ENCODE results near the gene SAMSN1. TPM values are rescaled to one million over a fixed set of nuclear protein-coding genes. Genes with fewer than 3 reads are reported as not detected.

Gene SAMSN1
- total RNA-seq, 1 experiment from 2014 or later: 2.8 TPM

DNA sequence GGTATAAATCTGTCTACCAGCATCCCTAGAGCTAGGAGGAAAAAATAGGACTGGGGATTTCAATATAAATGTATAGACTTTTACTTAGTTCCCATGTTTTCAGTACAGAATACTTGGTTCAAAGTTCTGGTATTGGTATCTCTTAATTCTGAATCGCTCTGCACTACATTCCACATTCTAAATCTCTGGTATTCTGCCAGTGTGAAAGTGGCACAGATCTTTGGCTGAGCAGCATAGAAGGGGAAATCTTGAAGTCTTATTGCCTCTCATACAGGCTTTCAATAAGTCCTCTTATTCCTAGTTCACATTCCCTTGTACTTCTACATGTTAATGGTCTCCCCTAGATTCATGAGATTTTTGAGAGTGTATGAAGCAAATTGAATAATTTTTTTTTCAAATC, 89.2 kb downstream of the SAMSN1 start:
- TF ChIP-seq, protein P1, sequence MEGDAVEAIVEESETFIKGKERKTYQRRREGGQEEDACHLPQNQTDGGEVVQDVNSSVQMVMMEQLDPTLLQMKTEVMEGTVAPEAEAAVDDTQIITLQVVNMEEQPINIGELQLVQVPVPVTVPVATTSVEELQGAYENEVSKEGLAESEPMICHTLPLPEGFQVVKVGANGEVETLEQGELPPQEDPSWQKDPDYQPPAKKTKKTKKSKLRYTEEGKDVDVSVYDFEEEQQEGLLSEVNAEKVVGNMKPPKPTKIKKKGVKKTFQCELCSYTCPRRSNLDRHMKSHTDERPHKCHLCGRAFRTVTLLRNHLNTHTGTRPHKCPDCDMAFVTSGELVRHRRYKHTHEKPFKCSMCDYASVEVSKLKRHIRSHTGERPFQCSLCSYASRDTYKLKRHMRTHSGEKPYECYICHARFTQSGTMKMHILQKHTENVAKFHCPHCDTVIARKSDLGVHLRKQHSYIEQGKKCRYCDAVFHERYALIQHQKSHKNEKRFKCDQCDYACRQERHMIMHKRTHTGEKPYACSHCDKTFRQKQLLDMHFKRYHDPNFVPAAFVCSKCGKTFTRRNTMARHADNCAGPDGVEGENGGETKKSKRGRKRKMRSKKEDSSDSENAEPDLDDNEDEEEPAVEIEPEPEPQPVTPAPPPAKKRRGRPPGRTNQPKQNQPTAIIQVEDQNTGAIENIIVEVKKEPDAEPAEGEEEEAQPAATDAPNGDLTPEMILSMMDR (conservative IDR thresholded peaks at IDR 0.05): no peak

More for the DNA sequence above, 89.2 kb downstream of the SAMSN1 start:
- no peak overlapping the region for H2BK12ac ChIP-seq (ENCODE audit: insufficient read length, low read depth, low read length)
- peaks cover 0 to 3% (median 0%) of the 10 kb centered on the region in 3 experiments; a peak in 2 of 7 replicates for H3K36me3 Mint-ChIP-seq (ENCODE audit: insufficient read depth in 1 of 3, low read depth in 3 of 3)
- no peak overlapping the region for H2AK5ac ChIP-seq (ENCODE audit: insufficient read length, low read length)
- no peak overlapping the region for H3K23ac ChIP-seq (ENCODE audit: insufficient read length, low read depth, low read length)
- no peak overlapping the region for H4K8ac ChIP-seq (replicated peaks; ENCODE audit: insufficient read length, low read depth, low read length)
- H3K9ac ChIP-seq (ENCODE audit: extremely low read depth, insufficient read length, low read length): no peak overlapping the region
- no peaks in the 10 kb centered on the region; a peak in 3 of 5 replicates for H3K9me3 Mint-ChIP-seq
- no peaks in the 10 kb centered on the region for H3K9me3 ChIP-seq (ENCODE audit: control insufficient read depth, low read depth, low read length)
- H3K27ac ChIP-seq (ENCODE audit: insufficient read length, low read depth, low read length): no peak overlapping the region
- no peak overlapping the region for H2BK15ac ChIP-seq (ENCODE audit: low read depth, low read length)
- no peak overlapping the region for H3K27ac Mint-ChIP-seq
- H3K4me1 ChIP-seq (ENCODE audit: insufficient read depth, low read length): no peaks in the 10 kb centered on the region; the same call in 1 of the 2 replicates
- no peaks in the 10 kb centered on the region for H3K27me3 Mint-ChIP-seq (ENCODE audit: low read depth)
- no peak overlapping the region for H4K91ac ChIP-seq (ENCODE audit: insufficient read length, low read depth, low read length)
- no peaks in the 10 kb centered on the region for H3K23me2 ChIP-seq (ENCODE audit: insufficient read length, low read depth, low read length, poor library complexity, severe bottlenecking)
- WGBS (ENCODE audit: extremely low coverage, insufficient read length, low lambda C conversion rate): no CpG with 5 or more reads among the region's 1 CpG
- H2BK5ac ChIP-seq (ENCODE audit: insufficient read length, low read length): no peak overlapping the region
- no peak overlapping the region for H3K14ac ChIP-seq (ENCODE audit: insufficient read depth, low read length)
- no peak overlapping the region for H4K5ac ChIP-seq (ENCODE audit: insufficient read length, low read depth, low read length)
- H3K4me3 Mint-ChIP-seq: no peak overlapping the region
- H4K20me1 ChIP-seq (ENCODE audit: control insufficient read depth, insufficient read depth, insufficient read length): no peaks in the 10 kb centered on the region
- H3K56ac ChIP-seq (ENCODE audit: insufficient read length, low read depth, low read length): no peak overlapping the region
- no peak overlapping the region for H2BK20ac ChIP-seq (ENCODE audit: low read depth, low read length, poor library complexity, severe bottlenecking)
- no peak overlapping the region for H2AFZ ChIP-seq (ENCODE audit: low read length)
- H3K79me1 ChIP-seq (ENCODE audit: insufficient read depth, low read depth, low read length, poor library complexity, severe bottlenecking): no peaks in the 10 kb centered on the region
- no peak overlapping the region for H3T11ph ChIP-seq (ENCODE audit: low read length)
- no peak overlapping the region for H3K4ac ChIP-seq (ENCODE audit: low read depth, low read length)
- no peak overlapping the region for H3K4me2 ChIP-seq (ENCODE audit: insufficient read depth, insufficient read length, low read length)
- DNase-seq: no peak
- H3K4me1 Mint-ChIP-seq: peaks cover 14 to 25% of the 10 kb centered on the region in 2 experiments
- H3K18ac ChIP-seq (ENCODE audit: insufficient read length, low read depth, low read length): no peak overlapping the region
- H3K27me3 ChIP-seq (ENCODE audit: insufficient read depth, low read length): no peaks in the 10 kb centered on the region
- H3K79me2 ChIP-seq (ENCODE audit: insufficient read depth, low read length): no peaks in the 10 kb centered on the region
- no peak overlapping the region for H2BK120ac ChIP-seq (ENCODE audit: low read depth, low read length, poor library complexity, severe bottlenecking)

Data from H9 (cell line).